ENCODE measurements around the gene CCDC149. TPM values are rescaled to one million over a fixed set of nuclear protein-coding genes. Genes with fewer than 3 reads are reported as not detected.

Gene CCDC149
- total and polyA plus RNA-seq, 11 donors: 5.8 to 14.7 (median 9.9) TPM

- TF ChIP-seq POLR2A (IDR thresholded peaks at IDR 0.05) (no peak), CTCF (IDR thresholded peaks at IDR 0.05) (no peak)
- intact Hi-C loops (cut with DNase I): no loop called here
- Histone ChIP-seq H3K4me1 (peaks cover 0 to 39% (median 16%) of the 10 kb centered on the region in 12 donors), H3K9me3 (no peaks in the 10 kb centered on the region), H3K27me3 (no peaks in the 10 kb centered on the region), H3K36me3 (no peaks in the 10 kb centered on the region), H3K4me3 (no peak overlapping the region), H3K27ac (peak overlapping the region in 6 of 12 donors; percentile 4 to 62 (median 42))
- no peak for DNase-seq
- peak in 1 of 4 donors; percentile 17 for ATAC-seq
- WGBS, 4 donors: 59 to 68% (median 66%) methylated on average over 11 of the region's 11 CpGs
Observed at GRCh38 chr4:24777536-24778463, 135.0 kb downstream of the CCDC149 start.

- TF ChIP-seq CTCF (IDR thresholded peaks at IDR 0.05) (no peak), POLR2A (IDR thresholded peaks at IDR 0.05) (no peak)
- no peaks in the 10 kb centered on the region for H3K27me3 ChIP-seq
- 82 to 90% (median 84%) methylated on average over 3 of the region's 3 CpGs for WGBS, 4 donors
- no peaks in the 10 kb centered on the region for H3K36me3 ChIP-seq
- intact Hi-C loops (cut with DNase I): no loop called here
- ATAC-seq: no peak
- peaks cover 0 to 19% (median 1%) of the 10 kb centered on the region in 12 donors for H3K4me1 ChIP-seq
- H3K27ac ChIP-seq: no peak overlapping the region
- H3K9me3 ChIP-seq: no peaks in the 10 kb centered on the region
- DNase-seq: no peak
- H3K4me3 ChIP-seq: no peak overlapping the region
Observed at GRCh38 chr4:24775750-24776149, 137.1 kb downstream of the CCDC149 start.

GRCh38 chr4:24775032-24775605 lies 137.7 kb downstream of the CCDC149 start:
- 86 to 94% (median 93%) methylated on average over 2 of the region's 2 CpGs for WGBS, 4 donors
- DNase-seq: no peak
- Histone ChIP-seq H3K27ac (no peak overlapping the region), H3K9me3 (no peaks in the 10 kb centered on the region), H3K36me3 (no peaks in the 10 kb centered on the region), H3K4me1 (peaks cover 0 to 17% (median 0%) of the 10 kb centered on the region in 12 donors), H3K4me3 (no peak overlapping the region), H3K27me3 (no peaks in the 10 kb centered on the region)
- ATAC-seq: no peak
- intact Hi-C loops (cut with DNase I): no loop called here
- TF ChIP-seq CTCF (IDR thresholded peaks at IDR 0.05) (no peak), POLR2A (IDR thresholded peaks at IDR 0.05) (no peak)

GRCh38 chr4:24774452-24774851 lies 138.4 kb downstream of the CCDC149 start:
- intact Hi-C loops (cut with DNase I): no loop called here
- H3K27me3 ChIP-seq: no peaks in the 10 kb centered on the region
- H3K27ac ChIP-seq: no peak overlapping the region
- no peaks in the 10 kb centered on the region for H3K36me3 ChIP-seq
- ATAC-seq: no peak
- H3K4me1 ChIP-seq: peaks cover 0 to 17% (median 0%) of the 10 kb centered on the region in 12 donors
- WGBS, 4 donors: 35 to 50% (median 37%) methylated on average over 2 of the region's 2 CpGs
- DNase-seq: no peak
- TF ChIP-seq POLR2A (IDR thresholded peaks at IDR 0.05) (no peak), CTCF (IDR thresholded peaks at IDR 0.05) (no peak)
- no peaks in the 10 kb centered on the region for H3K9me3 ChIP-seq
- H3K4me3 ChIP-seq: no peak overlapping the region

All from heart left ventricle (tissue), 16 donors.